DMS79 treated with DMSO at 0.1 percent for 48 hours (cell line): ENCODE data around the gene TEKTIP1.

Experiments used
- DNase-seq: peaks from one replicate; lab custom pipeline; 2025; lab: John Stamatoyannopoulos, UW

The TEKTIP1 gene

DNA sequence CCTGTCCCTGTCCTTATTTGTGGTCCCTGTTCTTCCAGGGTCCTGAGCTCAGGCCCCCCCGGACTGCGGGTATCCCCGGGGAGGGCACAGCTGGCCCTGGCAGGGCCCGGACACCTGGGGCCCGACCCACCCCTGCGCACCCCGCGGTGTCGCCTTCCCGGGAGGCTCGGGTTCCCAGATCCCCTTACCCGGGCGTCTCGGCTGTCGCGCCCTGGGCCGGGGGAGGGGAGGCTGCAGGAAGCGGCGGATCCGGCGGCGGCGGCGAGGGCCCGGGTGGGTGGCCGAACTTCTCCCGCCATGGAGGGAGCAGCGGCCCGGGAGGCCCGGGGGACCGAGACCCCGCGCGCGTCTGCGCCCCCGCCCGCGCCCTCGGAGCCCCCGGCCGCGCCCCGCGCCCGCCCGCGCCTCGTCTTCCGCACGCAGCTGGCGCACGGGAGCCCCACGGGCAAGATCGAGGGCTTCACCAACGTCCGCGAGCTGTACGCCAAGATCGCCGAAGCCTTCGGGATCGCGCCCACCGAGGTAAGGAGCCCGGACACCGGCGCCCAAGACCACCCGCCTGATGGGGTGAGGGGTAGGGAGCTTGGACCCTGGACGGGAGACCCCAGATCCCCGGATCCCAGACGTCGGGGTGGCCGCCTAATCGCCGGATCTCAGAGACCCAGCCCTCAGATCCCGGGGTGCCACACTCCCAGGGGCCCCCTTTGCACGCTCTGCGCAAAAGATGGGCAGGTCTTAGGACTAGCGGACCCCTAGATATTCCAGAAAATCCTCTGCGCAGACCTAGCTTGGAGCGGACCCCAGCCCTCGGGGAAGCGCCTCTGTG, 46.5 kb downstream of the TEKTIP1 start, which contains the start of gene GIPC3:
TSS of gene GIPC3 (plus strand) at position 178 of the 826 bp plus-strand sequence. CDS start at position 298, 120 bp downstream.
- DNase-seq, result no peak

DNA sequence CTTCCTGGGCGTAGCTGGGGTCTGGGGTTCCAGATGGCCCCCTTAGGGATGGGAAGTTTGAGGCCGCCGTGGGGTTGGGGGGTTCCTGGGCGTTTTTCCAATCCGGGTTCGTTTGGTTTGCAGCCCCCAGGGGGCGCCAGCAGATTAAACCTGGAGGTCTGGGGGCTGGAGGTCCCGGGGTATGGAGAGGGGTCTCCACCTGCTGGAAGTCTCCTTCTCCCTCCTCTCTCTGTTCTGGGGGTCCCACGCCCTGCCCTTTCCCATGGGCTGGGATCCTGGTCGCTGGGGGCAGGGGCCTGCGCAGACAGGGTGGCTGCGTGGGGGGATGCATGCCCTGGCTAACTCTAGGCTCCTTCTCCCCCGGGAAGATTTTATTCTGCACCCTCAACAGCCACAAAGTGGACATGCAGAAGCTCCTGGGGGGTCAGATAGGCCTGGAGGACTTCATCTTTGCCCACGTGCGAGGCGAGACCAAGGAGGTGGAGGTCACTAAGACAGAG, 47.2 kb downstream of the TEKTIP1 start:
- DNase-seq, result no peak

DNA sequence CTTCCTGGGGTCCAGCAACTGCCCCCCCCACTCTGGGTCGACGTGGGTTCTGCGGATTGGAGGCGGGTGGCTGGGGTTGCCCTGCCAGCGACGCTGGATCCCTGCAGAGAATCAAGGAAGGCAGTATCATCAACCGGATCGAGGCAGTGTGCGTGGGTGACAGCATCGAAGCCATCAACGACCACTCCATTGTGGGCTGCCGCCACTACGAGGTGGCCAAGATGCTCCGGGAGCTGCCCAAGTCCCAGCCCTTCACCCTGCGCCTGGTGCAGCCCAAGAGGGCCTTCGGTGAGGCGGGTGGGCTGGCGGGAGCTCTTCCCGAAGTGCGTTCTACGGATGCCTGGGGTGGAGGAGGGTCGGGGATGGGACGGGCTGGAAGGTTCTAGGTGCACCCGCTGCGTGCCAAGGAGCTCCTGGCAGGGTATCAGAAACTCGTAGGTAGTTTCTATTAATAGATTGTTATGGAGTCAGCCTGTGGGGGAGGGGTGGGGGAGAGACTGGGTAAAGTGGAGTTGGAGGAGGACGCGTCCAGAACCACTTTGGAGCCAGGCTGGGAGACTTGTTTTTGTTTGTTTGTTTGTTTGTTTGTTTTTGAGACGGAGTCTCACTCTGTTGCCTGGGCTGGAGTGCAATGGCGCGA, 47.9 kb downstream of the TEKTIP1 start:
- DNase-seq, result peak; percentile 7

DNA sequence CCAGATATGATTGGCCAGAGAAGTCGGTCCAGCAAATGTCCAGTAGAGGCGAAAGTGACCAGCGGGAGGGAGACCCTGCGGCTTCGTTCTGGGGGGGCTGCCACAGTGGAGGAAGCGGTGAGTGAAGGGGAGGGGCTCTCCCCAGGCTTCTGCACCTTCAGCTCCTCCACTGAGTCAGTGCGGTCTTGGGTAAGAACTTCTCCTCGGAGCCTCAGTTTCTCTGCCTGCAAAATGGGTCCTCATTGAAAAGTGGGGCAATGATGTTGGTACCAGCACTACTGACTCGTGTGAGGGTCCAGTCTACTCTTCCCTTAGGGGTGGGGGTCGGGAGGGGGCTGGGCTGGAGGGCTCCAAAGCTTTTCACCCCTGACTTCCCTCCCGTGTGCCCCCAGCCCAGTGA, 50.5 kb downstream of the TEKTIP1 start:
- DNase-seq, result no peak

DNA sequence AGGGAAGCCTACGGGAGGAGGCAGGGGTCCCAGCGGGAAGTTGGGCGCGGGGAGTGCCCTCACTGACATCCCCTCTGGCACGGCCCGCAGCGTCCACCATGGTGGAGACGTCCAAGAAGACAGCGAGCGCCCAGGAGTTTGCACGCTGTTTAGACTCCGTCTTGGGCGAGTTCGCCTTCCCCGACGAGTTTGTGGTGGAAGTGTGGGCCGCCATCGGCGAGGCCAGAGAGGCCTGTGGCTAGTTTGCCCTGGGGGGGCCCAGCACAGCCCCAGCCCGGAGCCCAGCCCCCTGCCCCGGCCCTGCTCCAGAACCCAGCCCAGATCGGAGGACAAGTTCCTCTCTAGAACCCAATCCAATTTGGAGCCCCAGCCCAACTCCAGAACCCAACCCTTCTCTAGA, 51.0 kb downstream of the TEKTIP1 start:
- no peak for DNase-seq

DNA sequence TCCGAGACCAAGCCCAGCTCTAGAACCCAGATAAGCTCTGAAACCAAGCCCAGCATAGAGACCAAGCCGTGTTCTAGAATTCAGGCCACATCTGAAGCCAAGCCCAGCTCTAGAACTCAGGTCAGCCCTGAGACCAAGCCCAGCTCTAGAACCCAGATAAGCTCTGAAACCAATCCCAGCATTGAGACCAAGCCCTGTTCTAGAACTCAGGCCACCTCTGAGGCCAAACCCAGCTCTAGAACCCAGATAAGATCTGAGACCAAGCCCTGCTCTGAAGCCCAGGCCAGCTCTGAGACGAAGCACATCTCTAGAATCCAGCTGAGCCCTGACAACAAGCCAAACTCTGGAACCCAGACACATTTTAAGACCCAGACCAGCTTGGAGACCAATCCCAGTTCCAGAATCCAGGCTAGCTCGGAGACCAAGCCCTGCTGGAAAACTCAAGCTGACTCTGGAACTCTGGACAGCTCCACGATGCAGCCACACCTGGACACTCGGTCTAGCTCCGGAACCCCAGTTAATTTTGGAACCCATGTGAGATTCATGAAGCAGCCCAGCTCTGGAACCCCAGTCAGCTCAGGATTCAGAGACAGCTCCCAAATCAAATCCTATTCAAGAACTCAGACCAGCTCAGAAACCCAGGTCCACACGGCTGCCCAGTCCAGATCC, 52.2 kb downstream of the TEKTIP1 start:
- no peak for DNase-seq

DNA sequence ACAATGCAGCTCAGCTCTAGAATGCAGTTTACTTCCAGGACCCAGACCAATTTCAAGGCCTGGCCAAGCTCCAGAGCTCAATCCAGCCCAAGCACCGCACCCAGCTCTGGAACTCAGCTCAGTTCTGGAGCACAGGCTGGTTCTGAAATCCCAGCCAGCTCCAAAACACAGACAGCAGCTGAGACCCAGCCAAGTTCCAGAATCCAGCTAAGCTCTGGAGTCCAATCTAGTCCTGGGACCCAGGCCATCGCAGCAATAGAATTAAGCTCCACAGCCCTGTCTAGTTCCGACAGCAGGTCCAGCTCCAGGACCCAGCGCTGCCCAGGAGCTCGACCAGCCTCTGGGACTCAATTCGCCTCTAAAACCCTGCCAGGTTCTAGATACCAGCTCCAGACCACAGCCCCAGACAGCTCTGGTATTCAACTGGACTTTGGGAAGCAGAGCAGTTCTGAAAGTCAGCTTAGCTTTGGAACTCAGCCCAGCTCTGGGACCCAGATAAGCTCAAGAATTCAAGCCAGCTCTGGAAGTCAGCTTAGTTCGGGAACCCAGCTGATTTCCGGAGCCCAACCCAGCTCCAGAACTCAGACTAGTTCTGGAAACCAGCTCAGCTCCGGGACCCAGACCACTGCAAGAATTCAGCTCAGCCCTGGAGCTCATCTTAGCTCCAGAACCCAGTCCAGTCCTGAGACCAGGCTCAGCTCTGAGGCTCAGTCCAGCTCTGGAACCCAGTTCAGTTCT, 53.1 kb downstream of the TEKTIP1 start:
- no peak for DNase-seq

DNA sequence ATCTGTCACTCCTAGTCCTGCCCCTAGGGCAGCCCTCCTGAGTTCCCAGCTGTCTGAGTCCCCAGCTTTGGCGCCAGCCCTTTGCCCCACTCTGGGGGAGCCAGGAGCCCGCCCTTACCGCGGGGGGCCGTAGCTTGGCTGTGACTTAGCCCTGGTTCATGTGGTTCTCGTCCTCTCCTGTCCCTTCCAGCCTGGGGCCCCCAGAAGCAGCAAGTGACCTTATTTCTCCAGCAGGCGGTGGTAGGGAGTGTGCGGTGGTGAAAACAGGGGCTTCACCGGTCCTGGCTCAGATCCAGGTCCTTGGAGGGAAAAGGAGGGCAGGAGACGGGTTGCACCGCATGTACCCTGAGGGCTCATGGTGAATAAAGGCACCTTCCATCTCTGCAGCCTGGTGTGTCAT, 54.2 kb downstream of the TEKTIP1 start:
- DNase-seq, result no peak
